HCT116 (cell line): Measurements from ENCODE around the gene SMTNL1. TPM values are rescaled to one million over a fixed set of nuclear protein-coding genes. Genes with fewer than 3 reads are reported as not detected.

ENCODE experiments used
- ATAC-seq: fragments of 200-7000 bp; cut with Tn5 transposase; 2 replicates; pipeline ENCODE4 v1.9.1; 2020; ENCODE audit warnings: mild to moderate bottlenecking, moderate library complexity
- BruUV-seq: library from RNA; stranded (reverse); fragments of 400-500 nt; replicated peaks from 2 replicates; lab custom pipeline; 2021; lab: Mats Ljungman, UMichigan
- CTCF ChIA-PET: fragments of 300-600 bp; sonication (Branson Sonifier 250); formaldehyde crosslinking; loops from one replicate; lab custom pipeline; 2021; ENCODE audit warnings: antibody characterized with exemption; lab: Charles Lee
- POLR2A ChIA-PET: fragments of 300-600, 350-600 bp; sonication (Branson Sonifier 250); formaldehyde crosslinking; loops from one replicate; lab custom pipeline; 2021; ENCODE audit warnings: antibody characterized with exemption; lab: Charles Lee
- RAD21 ChIA-PET, 2 experiments: fragments of 300-600 bp; sonication (Branson Sonifier 250); formaldehyde crosslinking; loops; one replicate each; lab custom pipeline; 2023; ENCODE audit warnings: low total read pairs in 2 of 2; ENCODE audit not compliant: uncharacterized antibody in 2 of 2, unreplicated experiment in 2 of 2, low non-redundant PET in 1 of 2; lab: Charles Lee
- DNase-seq: peaks from one replicate; pipeline ENCODE4 v3.0.0-alpha.2; 2010; ENCODE audit warnings: low read depth, low spot score
- H2AFZ ChIP-seq: fragments of 200-600 bp; shearing (Covaris generic), sonication (generic); 2 replicates; pipeline ENCODE4 v1.6.1; 2017; ENCODE audit warnings: low read depth, mixed run types, mixed read lengths, antibody characterized with exemption, low read length; ENCODE audit not compliant: poor library complexity, severe bottlenecking
- H3K27ac ChIP-seq: 2 replicates; pipeline ENCODE4 v1.5.1; 2012; ENCODE audit warnings: low read depth, low read length
- H3K27me3 ChIP-seq: fragments of 200-600 bp; sonication (generic); 2 replicates; pipeline ENCODE4 v1.6.1; 2016; ENCODE audit warnings: mixed run types, low read length, mixed read lengths; ENCODE audit not compliant: insufficient read depth
- H3K36me3 ChIP-seq, 2 experiments: fragments of 200-500 bp in 1 of 2; fragments of 200-600 bp in 1 of 2; sonication (Bioruptor generic) in 1 of 2; sonication (generic) in 1 of 2; 2 replicates each; pipeline versions ENCODE4 v1.5.1 to v1.6.1; 2014 to 2016; ENCODE audit warnings: low read length in 2 of 2, inconsistent platforms in 1 of 2, mixed read lengths in 1 of 2, mixed run types in 1 of 2; ENCODE audit not compliant: insufficient read depth in 2 of 2, control insufficient read depth in 1 of 2
- H3K4me1 ChIP-seq, 2 experiments: fragments of 200-600 bp in 1 of 2; sonication (generic) in 1 of 2; 2 replicates each; pipeline versions ENCODE4 v1.5.1 to v1.6.1; 2012 to 2017; ENCODE audit warnings: low read length in 2 of 2, inconsistent platforms in 1 of 2, mild to moderate bottlenecking in 1 of 2, mixed read lengths in 1 of 2, mixed run types in 1 of 2, moderate library complexity in 1 of 2; ENCODE audit not compliant: insufficient read depth in 2 of 2, control insufficient read depth in 1 of 2
- H3K4me2 ChIP-seq: fragments of 200-600 bp; sonication (generic); 2 replicates; pipeline ENCODE4 v1.6.1; 2017; ENCODE audit warnings: mixed run types, low read length, mixed read lengths
- H3K4me3 ChIP-seq, 2 experiments: fragments of 200-600 bp in 1 of 2; sonication (generic) in 1 of 2; replicated peaks in 1 of 2; 2 replicates each; pipeline ENCODE4 v1.5.1; 2011 to 2016; ENCODE audit warnings: low read length in 2 of 2, control low read depth in 1 of 2, low read depth in 1 of 2, mild to moderate bottlenecking in 1 of 2, mixed read lengths in 1 of 2, mixed run types in 1 of 2
- H3K79me2 ChIP-seq: fragments of 200-600 bp; sonication (generic); 2 replicates; pipeline ENCODE4 v1.6.1; 2017; ENCODE audit warnings: mild to moderate bottlenecking, mixed run types, low read length, moderate library complexity, mixed read lengths; ENCODE audit not compliant: insufficient read depth
- H3K9ac ChIP-seq: fragments of 200-600 bp; sonication (generic); 2 replicates; pipeline ENCODE4 v1.6.1; 2016; ENCODE audit warnings: low read length, mixed read lengths
- H3K9me2 ChIP-seq: fragments of 200-600 bp; sonication (generic), shearing (Covaris generic); 2 replicates; pipeline ENCODE4 v1.6.1; 2017; ENCODE audit warnings: mixed run types, mild to moderate bottlenecking, moderate library complexity; ENCODE audit not compliant: insufficient read depth
- H3K9me3 ChIP-seq, 2 experiments: fragments of 200-500 bp in 1 of 2; fragments of 200-600 bp in 1 of 2; sonication (Bioruptor generic) in 1 of 2; sonication (generic) in 1 of 2; 2 replicates each; pipeline ENCODE4 v1.6.1; 2014 to 2017; ENCODE audit warnings: low read length in 2 of 2, mixed read lengths in 2 of 2, inconsistent platforms in 1 of 2, low read depth in 1 of 2, mild to moderate bottlenecking in 1 of 2, mixed run types in 1 of 2, moderate library complexity in 1 of 2; ENCODE audit not compliant: control insufficient read depth in 1 of 2, insufficient read depth in 1 of 2
- H4K20me1 ChIP-seq: fragments of 200-600 bp; sonication (generic), shearing (Covaris generic); 2 replicates; pipeline ENCODE4 v1.6.1; 2017; ENCODE audit warnings: mixed run types, mild to moderate bottlenecking, moderate library complexity; ENCODE audit not compliant: insufficient read depth
- ZFX ChIP-seq: fragments of 450-650 bp; IDR thresholded peaks from 2 replicates; pipeline ENCODE4 v1.6.1; 2017
- ZNF274 ChIP-seq: fragments of 200-500 bp; sonication (Bioruptor generic); IDR thresholded peaks from 2 replicates; pipeline ENCODE4 v1.6.1; 2014; ENCODE audit warnings: mild to moderate bottlenecking, low read depth, low read length, inconsistent platforms
- intact Hi-C: fragments of 100-400 bp; cut with micrococcal nuclease; formaldehyde crosslinking; loops from 2 replicates; pipeline ENCODE4 v1.10.0; 2022
- total RNA-seq: library from RNA; stranded (reverse); gene quantifications from one replicate; pipeline ENCODE4 v1.2.1, GENCODE V29; 2021; ENCODE audit not compliant: unreplicated experiment
- TF ChIP-seq, protein P1 (sequence below): IDR thresholded peaks from 2 replicates; pipeline ENCODE4 v1.6.1; 2011; ENCODE audit warnings: mild to moderate bottlenecking, low read length, moderate library complexity; ENCODE audit not compliant: insufficient replicate concordance; ENCODE audit errors: extremely low read depth

Gene SMTNL1
- total RNA-seq, 1 experiment from 2014 or later, result not detected

DNA sequence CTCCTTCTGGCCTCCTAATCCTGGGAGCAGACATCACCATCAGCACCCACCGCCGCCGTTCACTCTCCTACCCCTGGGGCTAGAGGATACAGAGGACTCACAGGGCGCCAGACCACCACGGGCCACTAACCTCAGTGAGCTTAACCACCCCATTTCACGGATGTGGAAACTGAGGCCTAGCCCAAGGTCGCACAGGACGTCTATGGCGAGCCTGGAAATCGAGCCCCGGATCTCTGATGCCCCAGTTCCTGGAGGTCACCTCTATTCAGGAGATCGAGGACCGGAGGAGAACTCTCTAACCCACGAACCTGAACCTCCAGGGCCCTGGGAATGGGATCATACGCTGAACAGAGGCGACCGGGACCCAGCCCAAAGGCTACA is 7.2 kb upstream of the SMTNL1 start:
- RAD21 ChIA-PET, result interaction anchor here in 1 of 2 experiments (1.2 kb wide), 1 partner anchor 37 kb away, joined by 3 read pairs; no protein-coding TSS in a partner anchor
- peak overlapping the region; percentile 93 for H3K4me2 ChIP-seq
- peaks cover 2 to 7% of the 10 kb centered on the region in 2 experiments; a peak in 1 of 4 replicates for H3K36me3 ChIP-seq
- BruUV-seq, result TSS peak; percentile 79
- peak overlapping the region; percentile 83 for H3K9ac ChIP-seq
- POLR2A ChIA-PET, result interaction anchor here (0.6 kb wide), 1 partner anchor 70 kb away, joined by 3 read pairs; the partner anchor contains the start of gene RTN4RL2
- peaks cover 26% of the 10 kb centered on the region for H3K79me2 ChIP-seq
- no peaks in the 10 kb centered on the region for H3K9me3 ChIP-seq
- no peak for TF ChIP-seq ZNF274
- TF ChIP-seq, protein P1, sequence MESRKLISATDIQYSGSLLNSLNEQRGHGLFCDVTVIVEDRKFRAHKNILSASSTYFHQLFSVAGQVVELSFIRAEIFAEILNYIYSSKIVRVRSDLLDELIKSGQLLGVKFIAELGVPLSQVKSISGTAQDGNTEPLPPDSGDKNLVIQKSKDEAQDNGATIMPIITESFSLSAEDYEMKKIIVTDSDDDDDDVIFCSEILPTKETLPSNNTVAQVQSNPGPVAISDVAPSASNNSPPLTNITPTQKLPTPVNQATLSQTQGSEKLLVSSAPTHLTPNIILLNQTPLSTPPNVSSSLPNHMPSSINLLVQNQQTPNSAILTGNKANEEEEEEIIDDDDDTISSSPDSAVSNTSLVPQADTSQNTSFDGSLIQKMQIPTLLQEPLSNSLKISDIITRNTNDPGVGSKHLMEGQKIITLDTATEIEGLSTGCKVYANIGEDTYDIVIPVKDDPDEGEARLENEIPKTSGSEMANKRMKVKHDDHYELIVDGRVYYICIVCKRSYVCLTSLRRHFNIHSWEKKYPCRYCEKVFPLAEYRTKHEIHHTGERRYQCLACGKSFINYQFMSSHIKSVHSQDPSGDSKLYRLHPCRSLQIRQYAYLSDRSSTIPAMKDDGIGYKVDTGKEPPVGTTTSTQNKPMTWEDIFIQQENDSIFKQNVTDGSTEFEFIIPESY, result no peak
- peak; percentile 72 for TF ChIP-seq ZFX
- DNase-seq (no peak), ATAC-seq (peak; percentile 26)
- H3K9me2 ChIP-seq, result no peaks in the 10 kb centered on the region
- CTCF ChIA-PET, result interaction anchor here (1.0 to 2.1 kb wide), 3 partner anchors 37 to 115 kb away, joined by 4 to 6 read pairs (median 4); no protein-coding TSS in a partner anchor
- H3K4me1 ChIP-seq, result peaks cover 16 to 17% of the 10 kb centered on the region in 2 experiments
- H3K27ac ChIP-seq, result peak overlapping the region; percentile 61
- no peaks in the 10 kb centered on the region for H3K27me3 ChIP-seq
- no peak overlapping the region for H2AFZ ChIP-seq
- H3K4me3 ChIP-seq, result peak overlapping the region; percentile 64 to 84
- no peaks in the 10 kb centered on the region for H4K20me1 ChIP-seq
- intact Hi-C loops, result loop anchor here (1.0 kb wide), 1 partner anchor 182 kb away; the partner anchor contains the start of genes MED19 and TMX2
